Measurements from ENCODE around the gene TAS2R16.

Gene TAS2R16, protein sequence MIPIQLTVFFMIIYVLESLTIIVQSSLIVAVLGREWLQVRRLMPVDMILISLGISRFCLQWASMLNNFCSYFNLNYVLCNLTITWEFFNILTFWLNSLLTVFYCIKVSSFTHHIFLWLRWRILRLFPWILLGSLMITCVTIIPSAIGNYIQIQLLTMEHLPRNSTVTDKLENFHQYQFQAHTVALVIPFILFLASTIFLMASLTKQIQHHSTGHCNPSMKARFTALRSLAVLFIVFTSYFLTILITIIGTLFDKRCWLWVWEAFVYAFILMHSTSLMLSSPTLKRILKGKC

DNA sequence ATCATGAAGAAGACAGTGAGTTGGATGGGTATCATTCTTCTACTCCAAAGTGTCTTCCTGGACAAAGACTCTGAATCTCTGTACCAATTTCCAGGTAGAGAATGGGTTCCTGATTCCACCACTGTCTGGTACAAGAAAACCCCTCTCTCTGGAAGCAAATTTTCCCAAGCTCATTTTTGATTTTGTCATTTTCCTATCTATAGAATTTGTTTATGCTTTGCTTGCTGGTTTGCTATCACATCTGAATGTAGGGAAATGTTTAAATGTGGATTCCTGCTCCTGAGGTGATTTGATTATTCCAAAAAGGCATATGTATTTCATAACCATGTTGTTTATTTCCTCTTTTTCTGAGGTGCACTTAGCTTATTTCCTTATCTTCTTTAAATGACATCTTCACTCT is at the start of gene TAS2R16:
Gene TAS2R16 (minus strand): TSS at position 101 of the 400 bp plus-strand sequence. CDS start 66 bp downstream, at position 35.
- DNase-seq, result no peak

GRCh38 chr7:123043642-123044041 is 48.1 kb upstream of the TAS2R16 start:
- DNase-seq, result no peak

DNA sequence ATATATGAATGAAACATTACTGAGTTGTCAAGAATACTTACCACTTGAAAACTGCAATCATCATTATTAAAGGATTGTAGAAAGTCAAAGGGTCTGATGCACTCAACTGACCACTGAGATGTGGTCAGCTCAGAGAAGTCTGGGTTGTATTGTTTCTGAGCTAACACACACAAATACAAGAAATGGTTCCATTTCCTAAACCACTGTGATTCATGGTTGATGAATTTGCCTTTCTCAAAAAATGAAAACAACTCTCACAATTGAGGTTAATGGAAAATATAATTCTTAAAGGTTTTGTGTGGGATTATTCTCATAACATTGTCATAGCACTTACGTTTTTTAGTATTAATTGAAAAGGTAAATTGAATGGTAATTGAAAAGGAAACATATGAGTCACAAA is 45.6 kb upstream of the TAS2R16 start:
- no peak for DNase-seq

DNA sequence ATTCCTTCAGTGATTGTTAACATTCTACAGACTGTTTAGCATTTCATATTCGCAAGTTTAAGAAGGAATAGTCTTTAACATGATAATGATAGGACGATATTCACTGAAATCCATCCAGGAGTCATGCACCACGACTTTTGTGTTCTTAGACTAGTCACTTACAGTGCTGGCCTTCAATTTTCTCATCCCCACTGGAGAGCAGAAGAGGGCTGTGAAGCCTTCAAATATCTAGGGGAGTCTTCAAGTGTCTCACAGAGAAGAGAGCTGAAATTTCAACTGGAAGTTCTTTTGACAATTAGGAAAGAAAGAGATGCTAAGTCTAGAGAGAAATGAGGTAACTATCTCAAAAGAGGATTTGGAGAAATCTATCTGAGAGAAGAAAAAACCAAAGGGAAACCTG is 43.8 kb upstream of the TAS2R16 start:
- DNase-seq, result no peak

DNA sequence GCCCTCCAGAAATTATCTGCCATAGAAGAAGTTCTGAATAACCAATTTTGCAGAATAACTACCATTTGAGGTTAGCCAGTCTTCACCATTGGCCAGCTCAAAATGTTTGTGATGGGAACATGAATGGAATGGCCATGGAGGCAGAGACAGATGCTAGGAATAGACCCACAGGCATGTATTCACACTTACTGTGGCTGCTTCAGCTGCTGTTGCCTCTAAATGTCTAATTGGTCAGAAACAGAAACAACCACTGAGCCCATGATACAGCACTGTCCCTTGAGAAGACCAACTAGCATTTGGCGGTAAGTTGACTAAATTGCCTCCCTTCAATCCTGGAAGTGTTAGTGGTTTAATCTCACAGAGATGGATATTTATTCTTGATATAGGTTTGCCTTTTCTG is 38.6 kb upstream of the TAS2R16 start:
- DNase-seq, result no peak

DNA sequence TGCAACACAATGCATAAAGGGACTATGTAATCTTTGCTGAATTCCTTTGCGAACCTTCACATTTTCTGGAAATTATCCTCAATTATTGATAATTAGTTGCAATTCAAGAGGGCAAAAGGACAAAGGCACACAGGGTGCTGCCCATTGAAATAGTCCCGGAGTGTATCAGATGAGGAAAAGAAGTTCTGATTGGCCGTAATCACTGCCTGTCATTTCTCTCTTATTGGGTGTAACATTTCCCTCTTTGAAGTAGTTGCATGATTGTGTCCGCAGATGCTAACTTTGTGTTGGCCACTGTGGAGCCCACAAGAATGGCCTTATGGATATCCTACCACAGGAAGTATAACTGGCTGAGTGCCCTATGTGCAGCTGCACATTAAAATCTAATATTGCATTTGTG is 35.1 kb upstream of the TAS2R16 start:
- no peak for DNase-seq

GRCh38 chr7:123028339-123028738 is 32.8 kb upstream of the TAS2R16 start:
- no peak for DNase-seq

DNA sequence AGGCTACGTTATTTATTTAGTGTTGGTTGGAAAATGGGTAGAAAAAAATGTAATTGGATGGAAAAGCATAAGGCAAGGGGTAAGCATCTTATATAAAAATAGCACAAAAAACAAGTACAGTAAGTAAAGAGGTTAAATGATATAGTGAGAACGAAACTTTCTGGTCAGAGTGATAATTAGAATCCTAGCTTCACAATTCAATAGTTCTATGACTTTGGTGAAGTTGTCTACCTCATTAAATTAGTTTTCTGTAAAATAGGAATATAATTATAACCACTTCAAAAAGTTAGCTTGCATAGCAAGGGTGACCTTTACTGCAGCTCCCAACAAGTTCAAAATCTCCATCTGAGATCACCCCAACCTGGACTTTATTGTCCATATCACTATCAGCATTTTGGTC is 30.8 kb upstream of the TAS2R16 start:
- no peak for DNase-seq

GRCh38 chr7:123024989-123025758 is 29.7 kb upstream of the TAS2R16 start:
- DNase-seq, result no peak

GRCh38 chr7:123023126-123023525 is 27.6 kb upstream of the TAS2R16 start:
- DNase-seq, result no peak

- no peak for DNase-seq
Observed at GRCh38 chr7:123022576-123022975, 27.1 kb upstream of the TAS2R16 start.

GRCh38 chr7:123012435-123012834 is 16.9 kb upstream of the TAS2R16 start:
- DNase-seq, result no peak

GRCh38 chr7:123011766-123012369 is 16.4 kb upstream of the TAS2R16 start:
- no peak for DNase-seq

DNA sequence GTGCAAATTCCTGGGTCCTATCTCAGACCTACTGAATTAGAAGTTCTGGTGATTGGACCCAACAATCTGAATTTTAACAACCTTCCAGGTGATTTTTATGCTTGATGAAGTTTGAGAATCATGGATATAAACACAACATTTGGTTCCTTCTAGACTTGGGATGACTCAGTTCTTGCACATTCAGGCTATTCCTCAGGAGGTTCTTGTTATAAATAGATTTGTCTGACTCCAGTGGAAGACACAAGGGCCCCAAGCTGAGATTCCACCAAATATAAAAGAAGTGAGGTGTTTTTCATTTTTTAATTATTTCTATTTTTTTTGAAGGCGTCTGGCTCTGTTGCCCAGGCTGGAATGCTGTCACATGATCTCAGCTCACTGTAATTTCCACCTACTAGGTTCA is 9.4 kb upstream of the TAS2R16 start:
- no peak for DNase-seq

DNA sequence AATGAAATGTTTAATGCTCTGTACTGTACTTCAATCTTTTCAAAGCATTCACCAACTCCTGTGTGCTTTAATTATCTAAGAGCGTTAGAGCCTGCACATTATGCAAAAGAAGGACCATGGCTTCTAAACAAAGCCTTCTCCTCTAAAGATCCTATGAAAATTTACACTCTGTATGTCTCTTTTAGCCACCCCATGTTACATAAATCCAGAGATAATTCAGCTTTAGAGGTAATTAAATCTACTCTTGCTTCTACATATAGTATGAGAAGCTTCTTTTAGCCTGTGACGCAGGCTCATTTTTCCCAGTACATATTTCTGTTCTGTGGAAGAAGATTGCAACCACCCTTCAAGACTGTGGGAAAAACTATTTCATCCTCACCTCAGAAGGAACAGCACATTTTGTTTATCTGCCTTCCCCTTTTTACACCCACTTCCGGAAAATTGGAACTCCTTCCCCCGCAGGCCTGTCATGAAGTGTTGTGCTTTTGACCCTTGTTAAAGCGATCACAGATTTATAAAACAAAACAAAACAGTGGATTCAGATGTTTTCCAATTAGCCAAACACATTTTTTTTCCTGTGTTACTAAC is 8.1 kb upstream of the TAS2R16 start:
- DNase-seq, result no peak

DNA sequence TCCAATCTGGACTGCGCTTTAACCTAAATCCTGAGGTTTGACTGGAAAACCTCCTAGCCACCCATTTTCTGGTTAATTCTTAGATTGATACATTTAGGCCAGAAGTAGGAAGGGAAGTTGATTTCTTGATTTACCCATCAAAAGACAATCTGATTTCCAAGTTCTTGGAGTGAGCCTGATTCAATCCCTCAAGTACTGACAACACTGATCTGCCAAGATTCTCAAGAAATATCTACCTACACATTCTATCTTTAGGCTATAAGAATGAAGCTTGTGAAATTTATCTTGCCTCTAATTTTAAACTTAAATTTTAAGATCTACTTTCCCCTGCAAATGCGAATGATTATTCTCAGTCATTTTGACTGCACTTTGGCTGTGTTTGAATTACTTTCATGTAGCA is 5.9 kb downstream of the TAS2R16 start:
- DNase-seq, result no peak

- DNase-seq, result no peak
Observed at GRCh38 chr7:122989041-122989440, 6.5 kb downstream of the TAS2R16 start.

- DNase-seq, result no peak
Observed at GRCh38 chr7:122988333-122988732, 7.2 kb downstream of the TAS2R16 start.

- no peak for DNase-seq
Observed at GRCh38 chr7:122987463-122987862, 8.0 kb downstream of the TAS2R16 start.

DNA sequence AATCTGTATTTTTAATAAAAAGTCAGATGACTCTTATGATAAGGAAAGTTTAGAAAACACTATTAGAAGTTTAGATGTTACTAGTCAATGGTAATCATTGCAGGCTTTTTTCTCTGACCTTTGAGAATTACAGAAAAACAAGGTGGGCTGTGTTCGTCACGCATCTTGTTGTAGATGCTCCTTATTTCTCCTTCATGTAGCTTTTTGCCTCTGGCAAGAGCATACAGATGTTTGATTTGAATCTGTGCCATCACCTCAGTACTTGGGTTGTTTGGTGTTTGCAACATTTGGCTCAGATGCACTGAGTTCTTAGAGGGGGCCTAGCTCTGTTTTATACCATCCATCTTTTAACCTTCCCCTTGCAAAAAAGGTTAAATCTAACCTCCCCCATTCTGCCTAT is 11.5 kb downstream of the TAS2R16 start:
- no peak for DNase-seq

DNA sequence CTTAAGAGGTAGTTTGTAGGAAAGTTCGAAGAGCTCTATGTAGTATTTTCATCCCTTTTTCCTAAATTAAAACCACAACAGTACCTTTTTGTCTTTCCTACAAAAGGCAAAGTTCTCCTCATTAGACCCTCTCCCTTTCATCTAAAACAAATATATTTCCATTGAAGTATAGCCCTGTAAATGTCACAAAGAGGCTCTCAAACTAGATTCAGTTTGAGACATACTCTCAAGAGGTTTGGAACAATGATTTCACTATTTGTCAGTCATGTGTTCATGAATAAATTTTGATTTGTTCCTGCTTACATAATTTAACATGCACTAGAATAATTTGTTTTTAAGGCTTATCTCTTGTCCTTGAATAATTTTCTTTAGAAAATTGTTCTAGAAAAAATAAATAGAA is 12.2 kb downstream of the TAS2R16 start:
- DNase-seq, result no peak

DNA sequence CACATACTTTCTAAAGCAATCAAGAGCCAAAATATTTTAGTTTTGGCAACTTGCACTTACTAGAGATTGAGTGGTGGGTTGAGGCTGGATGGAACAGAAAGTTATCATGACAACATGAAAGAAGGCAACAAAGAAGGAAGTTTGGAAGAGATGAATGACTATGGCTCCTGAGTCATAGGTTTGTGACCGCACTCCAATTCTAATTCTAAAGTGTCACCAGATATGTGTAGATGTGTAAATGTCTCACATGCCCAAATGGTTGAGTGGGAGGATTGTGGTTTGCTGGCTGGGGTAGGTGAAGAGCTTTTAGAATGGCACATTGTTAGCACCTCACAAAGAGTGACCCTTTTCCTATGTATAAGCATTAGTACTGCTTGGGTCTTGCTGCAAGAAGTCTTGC is 20.2 kb downstream of the TAS2R16 start:
- DNase-seq, result no peak

- DNase-seq, result no peak
Observed at GRCh38 chr7:122974229-122974628, 21.3 kb downstream of the TAS2R16 start.

DNA sequence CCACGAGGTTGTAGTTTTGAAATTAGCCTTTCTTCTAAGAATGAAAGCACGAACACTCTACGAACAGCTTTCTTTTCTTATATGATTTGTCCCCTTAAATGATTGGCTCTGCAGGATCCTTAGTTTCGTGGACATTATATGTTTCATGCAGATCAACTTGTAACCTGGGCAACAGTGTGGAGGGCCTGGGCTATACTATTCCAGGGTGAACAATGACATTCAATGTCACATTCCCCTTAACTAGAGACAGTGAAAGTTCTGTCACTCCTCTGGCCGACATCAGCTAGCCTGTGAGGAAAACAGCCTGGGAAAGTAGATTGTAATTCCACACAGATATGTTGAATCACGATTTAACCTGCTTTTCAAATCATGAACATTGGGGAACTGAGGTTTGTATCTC is 23.4 kb downstream of the TAS2R16 start:
- no peak for DNase-seq
